Tibial nerve (tissue), 4 donors: ENCODE results near the gene CHAC1. TPM values are rescaled to one million over a fixed set of nuclear protein-coding genes. Genes with fewer than 3 reads are reported as not detected.
A peak's percentile ranks its signal among the peaks of the same experiment; 100 is the strongest.

Source experiments
- DNase-seq, 2 donors: peaks; one replicate each; pipeline ENCODE4 v3.0.0-alpha.2; 2019; ENCODE audit warnings: low spot score in 2 of 2
- H3K27ac ChIP-seq, 4 donors: fragments of 200-600 bp; sonication (generic) in 3 of 4; one replicate each; pipeline ENCODE4 v1.5.1; 2017 to 2019; ENCODE audit warnings: mild to moderate bottlenecking in 1 of 4
- H3K27me3 ChIP-seq, 2 donors: fragments of 200-600 bp; sonication (generic) in 1 of 2; one replicate each; pipeline versions ENCODE4 v1.5.1 to v1.6.0; 2017 to 2019
- H3K36me3 ChIP-seq, 3 donors: fragments of 200-600 bp; sonication (generic); one replicate each; pipeline ENCODE4 v1.5.1; 2018 to 2019
- H3K4me1 ChIP-seq, 4 donors: fragments of 200-600 bp; sonication (generic) in 3 of 4; one replicate each; pipeline ENCODE4 v1.5.1; 2017 to 2019
- H3K4me3 ChIP-seq, 4 donors: fragments of 200-600 bp; sonication (generic) in 3 of 4; one replicate each; pipeline ENCODE4 v1.5.1; 2017 to 2019; ENCODE audit warnings: mild to moderate bottlenecking in 1 of 4, moderate library complexity in 1 of 4
- H3K9me3 ChIP-seq, 4 donors: fragments of 200-600 bp; sonication (generic) in 3 of 4; one replicate each; pipeline ENCODE4 v1.5.1; 2017 to 2019
- CTCF ChIP-seq, 5 experiments: fragments of 200-600 bp in 3 of 5; fragments of 450-650 bp in 2 of 5; sonication (generic) in 3 of 5; IDR thresholded peaks; one replicate each; pipeline ENCODE4 v1.5.1; 2016 to 2019; ENCODE audit warnings: antibody characterized with exemption in 5 of 5, mild to moderate bottlenecking in 3 of 5, moderate library complexity in 2 of 5
- EP300 ChIP-seq, 2 donors: sonication (generic); formaldehyde crosslinking; IDR thresholded peaks; one replicate each; pipeline ENCODE4 v1.6.1; 2017; ENCODE audit warnings: antibody characterized with exemption in 2 of 2, mild to moderate bottlenecking in 1 of 2
- POLR2A ChIP-seq, 2 donors: fragments of 450-650 bp; IDR thresholded peaks; one replicate each; pipeline ENCODE4 v1.6.1; 2017; ENCODE audit warnings: antibody characterized with exemption in 2 of 2, mild to moderate bottlenecking in 2 of 2, moderate library complexity in 2 of 2
- WGBS, 2 donors: methylation state at CpG; one replicate each; pipeline ENCODE4 v1.1.5; 2018; 5-methylcytosine and 5-hydroxymethylcytosine counted together
- total RNA-seq, 4 donors: library from RNA; depleted of rRNA; stranded (reverse); fragments of >200 nt; gene quantifications; one replicate each; pipeline ENCODE4 v1.1.0, GENCODE V29; 2016

Gene CHAC1
- total RNA-seq, 4 donors from 2014 or later = 2.7 TPM; not detected in 3

DNA sequence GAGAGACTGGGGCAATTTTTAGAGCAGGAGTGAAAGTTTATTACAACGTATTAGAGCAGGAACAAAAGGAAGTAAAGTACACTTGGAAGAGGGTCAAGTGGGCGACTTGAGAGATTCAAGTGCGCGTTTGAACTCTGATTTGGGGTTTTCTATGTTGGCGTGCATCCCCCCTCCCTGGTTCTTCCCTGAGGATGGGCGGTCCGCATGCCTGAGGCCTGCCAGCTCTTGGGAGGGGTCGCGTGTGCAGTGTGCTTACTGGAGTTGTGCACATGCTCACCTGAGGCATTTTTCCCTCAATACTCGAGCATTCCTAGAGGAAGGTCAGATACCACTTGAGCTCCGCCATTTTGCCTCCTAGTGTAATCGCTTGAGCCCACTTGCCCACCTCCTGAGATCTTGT lies 10.4 kb upstream of the CHAC1 start:
- Histone ChIP-seq H3K9me3 (no peaks in the 10 kb centered on the region), H3K27me3 (no peaks in the 10 kb centered on the region), H3K27ac (peak overlapping the region in 1 of 4 donors; percentile 84), H3K4me1 (peaks cover 0 to 30% (median 22%) of the 10 kb centered on the region in 4 donors), H3K36me3 (no peaks in the 10 kb centered on the region), H3K4me3 (peak overlapping the region in 1 of 4 donors; percentile 59)
- no peak for DNase-seq
- TF ChIP-seq EP300 (IDR thresholded peaks at IDR 0.05) (no peak), POLR2A (IDR thresholded peaks at IDR 0.05) (no peak), CTCF (IDR thresholded peaks at IDR 0.05) (no peak)
- WGBS, 2 donors = 83 to 94% methylated on average over 12 of the region's 12 CpGs

GRCh38 chr15:40943764-40944365 lies 9.4 kb upstream of the CHAC1 start:
- whole genome bisulfite sequencing, 2 donors = 89 to 94% methylated on average over 8 to 9 of the region's 9 CpGs
- no peak for TF ChIP-seq CTCF (IDR thresholded peaks at IDR 0.05)
- no peak for TF ChIP-seq EP300 (IDR thresholded peaks at IDR 0.05)
- no peak for TF ChIP-seq POLR2A (IDR thresholded peaks at IDR 0.05)
- DNase-seq = no peak
- H3K27me3 ChIP-seq = no peaks in the 10 kb centered on the region
- H3K4me1 ChIP-seq = peaks cover 0 to 30% (median 22%) of the 10 kb centered on the region in 4 donors
- no peaks in the 10 kb centered on the region for H3K36me3 ChIP-seq
- H3K4me3 ChIP-seq = no peak overlapping the region
- no peak overlapping the region for H3K27ac ChIP-seq
- H3K9me3 ChIP-seq = no peaks in the 10 kb centered on the region

DNA sequence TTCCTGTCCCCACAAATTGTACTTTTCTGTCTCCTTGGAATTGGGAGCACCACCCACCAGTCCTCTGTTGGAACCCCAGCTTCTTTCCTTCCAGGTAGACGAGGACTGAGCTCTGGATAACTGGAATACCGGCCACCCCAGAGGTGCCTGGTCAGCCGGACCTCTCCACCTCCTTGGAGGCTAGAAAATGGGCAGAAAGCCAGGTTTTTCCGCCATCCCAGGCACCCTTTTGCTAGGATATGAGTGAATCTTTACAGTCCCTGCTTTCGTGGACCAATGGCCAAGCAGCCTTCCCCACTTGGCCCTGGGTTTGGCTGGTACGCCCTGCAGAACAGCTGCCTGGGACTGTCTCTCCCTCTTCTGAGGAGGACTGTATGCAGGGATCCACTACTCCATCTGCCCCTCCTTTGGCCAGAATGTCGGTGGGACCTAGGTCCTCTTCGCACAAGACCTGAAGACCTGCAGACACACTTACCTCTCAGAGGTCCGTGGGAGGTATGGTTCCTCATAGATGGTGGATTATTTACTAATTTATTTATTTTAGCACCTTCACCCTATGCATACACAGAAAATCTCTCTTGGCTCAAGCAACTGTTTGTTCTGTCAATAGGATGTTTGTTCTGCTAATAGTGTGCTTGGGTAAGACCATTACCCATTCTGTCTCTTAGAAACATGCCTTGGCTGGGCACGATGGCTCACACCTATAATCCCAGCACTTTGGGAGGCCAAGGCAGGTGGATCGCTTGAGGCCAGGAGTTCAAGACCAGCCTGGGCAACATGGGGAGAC lies 8.6 kb upstream of the CHAC1 start:
- Histone ChIP-seq H3K27me3 (no peaks in the 10 kb centered on the region), H3K4me3 (no peak overlapping the region), H3K27ac (no peak overlapping the region), H3K4me1 (peaks cover 0 to 30% (median 22%) of the 10 kb centered on the region in 4 donors), H3K9me3 (no peaks in the 10 kb centered on the region), H3K36me3 (no peaks in the 10 kb centered on the region)
- WGBS, 2 donors = 89 to 91% methylated on average over 11 of the region's 11 CpGs
- no peak for DNase-seq
- TF ChIP-seq POLR2A (IDR thresholded peaks at IDR 0.05) (no peak), CTCF (IDR thresholded peaks at IDR 0.05) (no peak), EP300 (IDR thresholded peaks at IDR 0.05) (no peak)

DNA sequence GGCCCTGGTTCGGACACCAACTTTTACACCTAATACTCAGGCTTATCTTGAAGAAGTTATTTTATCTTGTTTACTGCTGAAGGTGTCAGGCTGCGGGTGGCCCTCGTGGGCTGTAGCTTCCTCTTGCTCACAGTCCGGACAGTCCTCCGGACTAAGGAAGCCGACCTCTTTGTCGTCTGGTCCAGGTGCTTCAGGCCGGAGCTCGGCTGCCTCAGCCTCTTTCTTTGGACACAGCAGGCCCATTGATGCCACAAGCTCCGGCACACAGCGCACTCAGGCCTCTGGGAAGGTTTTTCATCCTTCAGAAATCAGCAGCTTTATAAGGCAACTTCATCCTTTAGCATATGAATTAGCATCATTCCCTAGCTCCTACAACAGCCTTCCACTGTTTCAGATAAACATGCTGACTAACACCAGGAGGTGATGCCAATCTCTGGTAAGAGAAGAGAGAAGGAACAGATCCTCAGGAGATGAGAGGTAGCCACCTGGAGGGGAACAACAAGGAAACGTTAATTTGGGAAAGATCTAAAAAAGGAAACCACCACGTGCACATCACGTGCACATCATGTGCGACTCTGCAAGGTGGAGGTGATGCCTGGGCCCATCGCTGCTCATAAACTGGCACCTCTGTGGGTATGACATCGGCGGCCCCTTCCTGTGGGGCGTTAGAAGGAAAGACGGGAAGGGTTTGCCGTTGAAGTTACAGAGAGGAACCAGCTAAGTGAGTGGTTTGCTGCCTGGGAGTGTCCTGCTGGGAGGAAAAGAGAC lies 4.4 kb upstream of the CHAC1 start:
- Histone ChIP-seq H3K9me3 (no peaks in the 10 kb centered on the region), H3K27me3 (peaks cover 0 to 6% of the 10 kb centered on the region in 2 donors), H3K4me1 (peaks cover 0 to 16% (median 5%) of the 10 kb centered on the region in 4 donors), H3K27ac (no peak overlapping the region), H3K36me3 (no peaks in the 10 kb centered on the region), H3K4me3 (no peak overlapping the region)
- TF ChIP-seq EP300 (IDR thresholded peaks at IDR 0.05) (no peak), CTCF (IDR thresholded peaks at IDR 0.05) (no peak), POLR2A (IDR thresholded peaks at IDR 0.05) (no peak)
- WGBS, 2 donors = 77 to 81% methylated on average over 21 of the region's 21 CpGs
- DNase-seq = no peak
